ENCODE data around the gene SLFNL1. TPM values are rescaled to one million over a fixed set of nuclear protein-coding genes. Genes with fewer than 3 reads are reported as not detected.

SLFNL1 gene
- total RNA-seq, 1 donor from 2014 or later, result 0.27 TPM

DNA sequence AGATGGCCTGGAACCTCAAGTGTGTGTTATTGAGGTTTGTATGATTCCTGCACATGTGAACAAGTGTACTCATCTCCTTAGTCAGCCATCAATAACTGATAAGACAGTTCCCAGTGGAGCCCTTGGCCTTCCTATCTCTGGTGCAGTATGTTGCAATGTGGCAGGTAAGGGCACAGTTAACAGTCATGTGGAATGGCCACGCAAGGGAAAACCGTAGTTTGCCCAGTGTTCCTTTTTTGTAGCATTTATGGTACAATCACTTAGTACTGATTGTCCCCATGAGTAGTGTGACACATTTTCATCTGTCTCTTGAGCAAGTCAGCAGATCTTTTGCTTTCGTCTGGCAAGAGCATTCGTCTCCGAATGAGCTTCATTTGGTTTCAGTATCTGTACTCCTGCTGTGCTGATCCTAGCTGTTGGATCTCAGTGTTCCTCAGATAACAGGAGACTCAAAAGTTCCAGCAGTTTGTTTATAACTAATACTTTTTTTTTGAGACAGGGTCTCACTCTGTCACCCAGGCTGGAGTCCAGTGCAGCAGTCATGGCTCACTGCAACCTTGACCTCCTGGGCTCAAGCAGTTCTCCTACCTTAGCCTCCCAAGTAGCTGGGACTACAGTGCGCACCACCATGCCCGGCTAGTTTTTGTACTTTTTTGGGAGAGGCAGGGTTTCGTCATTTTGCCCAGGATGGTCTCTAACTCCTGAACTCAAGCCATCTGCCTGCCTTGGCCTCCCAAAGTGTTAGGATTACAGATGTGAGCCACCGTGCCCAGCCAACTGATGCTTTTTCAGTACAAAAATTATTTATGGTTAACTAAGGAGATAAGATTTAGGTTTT lies 33.9 kb downstream of the SLFNL1 start:
- DNase-seq (ENCODE audit: low read depth), result no peak

DNA sequence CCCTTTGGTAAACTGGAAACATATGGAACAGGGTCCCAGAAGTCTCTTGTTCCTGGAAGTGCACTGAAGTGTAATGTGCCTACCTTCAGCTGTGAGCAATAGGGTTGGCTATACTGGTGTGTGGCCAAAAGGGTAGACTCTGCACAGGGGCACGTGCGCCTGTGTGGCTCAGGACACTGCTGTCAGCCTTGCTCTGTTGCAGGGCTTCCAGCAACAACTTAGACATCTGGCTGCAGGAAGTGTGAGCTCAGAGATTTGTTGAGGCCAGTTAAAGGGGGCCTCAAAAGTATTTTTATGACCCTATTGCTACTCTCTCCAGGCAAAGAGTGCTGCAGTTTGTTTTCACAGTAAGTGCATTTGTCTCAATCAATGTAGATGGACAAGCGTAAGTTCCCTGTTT lies 34.6 kb downstream of the SLFNL1 start:
- no peak for DNase-seq (ENCODE audit: low read depth)

DNA sequence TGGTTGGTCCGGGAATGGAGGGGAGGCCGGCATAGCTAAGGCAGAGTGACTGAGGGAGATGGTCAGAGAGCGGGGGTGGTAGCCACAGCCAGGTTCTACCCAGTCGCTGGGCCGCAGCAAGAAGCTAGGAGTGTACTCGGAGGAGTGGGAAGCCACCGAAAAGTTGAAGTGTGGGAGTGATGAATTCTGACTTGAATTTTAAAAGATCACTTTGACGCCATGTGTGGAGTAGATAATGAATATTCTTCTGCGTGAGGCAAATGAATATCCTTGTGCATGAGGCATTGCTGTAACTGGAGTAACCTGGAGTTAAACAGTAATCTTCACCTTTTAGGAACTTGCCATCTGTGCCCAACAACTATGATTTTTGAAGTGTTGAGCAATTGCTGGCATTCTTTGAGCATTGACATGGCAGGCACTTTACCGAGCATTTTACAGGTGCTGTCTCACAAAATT lies 35.2 kb downstream of the SLFNL1 start:
- no peak for DNase-seq (ENCODE audit: low read depth)

DNA sequence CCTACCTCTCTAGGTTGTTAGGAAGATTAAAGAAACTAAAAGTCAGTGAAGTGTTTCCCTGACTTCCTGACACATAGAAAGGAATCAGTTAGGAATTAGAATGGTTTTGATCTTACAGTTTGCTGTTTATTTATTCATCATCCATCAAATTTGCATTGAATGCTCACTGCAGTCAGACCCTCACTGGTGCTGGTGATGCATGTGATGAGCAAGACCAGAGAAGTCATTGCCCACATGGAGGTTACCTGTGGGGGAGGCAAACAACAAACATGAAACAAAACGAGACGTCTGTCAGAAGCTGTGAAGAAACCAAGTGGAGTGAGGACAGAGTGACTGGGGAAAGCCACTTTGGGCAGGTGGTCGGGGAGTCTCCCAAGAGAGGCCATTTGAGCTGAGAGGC lies 35.6 kb downstream of the SLFNL1 start:
- DNase-seq (ENCODE audit: low read depth), result no peak

DNA sequence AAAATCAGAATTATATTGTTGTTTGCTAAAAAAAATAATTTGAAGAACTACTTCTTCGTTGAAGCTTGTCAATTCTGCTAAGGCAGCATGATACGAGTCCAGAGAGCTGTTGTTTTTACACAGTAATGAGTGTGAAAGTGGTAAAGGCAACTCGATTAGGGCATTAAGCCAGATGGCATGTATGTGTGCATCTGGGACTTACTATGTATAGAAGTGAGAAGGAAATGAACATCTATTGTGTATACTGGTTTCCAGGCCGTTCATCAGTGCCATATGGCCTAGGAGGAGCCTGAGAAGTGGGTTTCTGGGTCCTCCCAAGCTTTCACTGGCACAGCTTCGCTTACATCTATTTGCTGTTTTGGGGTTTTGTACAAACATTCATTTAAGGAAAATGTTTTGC lies 36.4 kb downstream of the SLFNL1 start:
- no peak for DNase-seq (ENCODE audit: low read depth)

DNA sequence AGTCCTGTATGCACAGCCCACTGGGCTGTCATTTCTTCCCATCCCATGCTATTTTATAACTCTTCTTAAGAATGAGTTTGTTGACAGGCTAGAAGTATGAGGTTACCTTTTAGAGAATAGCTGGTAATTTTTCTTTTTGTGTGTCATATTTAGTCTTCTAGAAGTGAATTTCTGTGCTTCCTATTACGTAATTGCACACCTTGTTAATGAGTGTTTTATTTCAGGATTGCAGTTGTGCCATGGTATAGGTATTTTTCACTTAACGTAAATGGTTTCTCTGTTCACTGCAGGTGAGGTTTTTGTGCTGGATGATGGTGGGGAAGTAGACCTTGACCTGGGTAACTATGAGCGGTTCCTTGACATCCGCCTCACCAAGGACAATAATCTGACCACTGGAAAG lies 37.0 kb downstream of the SLFNL1 start:
- DNase-seq (ENCODE audit: low read depth), result no peak

DNA sequence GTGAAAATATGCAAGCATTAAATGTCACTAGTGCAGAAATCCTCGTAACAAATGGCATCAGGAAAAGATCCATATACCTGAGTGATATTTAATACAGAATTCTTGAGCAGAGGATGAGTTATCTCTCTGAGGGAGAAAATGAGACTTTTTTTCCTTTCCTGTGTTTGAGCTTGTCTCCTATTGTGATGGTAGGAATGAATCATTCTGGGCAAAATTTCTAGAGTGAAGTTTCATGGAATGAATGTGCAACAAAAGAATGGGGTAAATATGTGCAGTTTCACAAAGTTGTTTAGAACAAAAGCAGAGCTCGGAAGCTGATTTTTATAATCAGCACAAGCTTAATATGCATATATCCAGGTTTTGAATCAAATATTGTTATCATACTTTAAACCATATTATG lies 37.5 kb downstream of the SLFNL1 start:
- DNase-seq (ENCODE audit: low read depth), result no peak

DNA sequence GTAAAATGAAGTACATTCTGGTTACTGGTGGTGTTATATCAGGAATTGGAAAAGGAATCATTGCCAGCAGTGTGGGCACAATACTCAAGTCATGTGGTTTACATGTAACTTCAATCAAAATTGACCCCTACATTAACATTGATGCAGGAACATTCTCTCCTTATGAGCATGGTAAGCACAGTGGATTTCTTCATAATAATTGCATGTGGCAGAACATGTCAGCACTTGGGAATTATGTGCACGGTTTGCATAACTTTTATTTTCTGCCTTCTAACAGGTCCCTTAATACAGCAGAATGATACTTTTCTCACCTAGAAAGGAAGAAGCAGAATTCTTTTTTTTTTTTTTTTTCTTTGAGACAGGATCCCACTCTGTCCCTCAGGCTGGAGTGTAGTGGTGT lies 38.2 kb downstream of the SLFNL1 start:
- DNase-seq (ENCODE audit: low read depth), result no peak

DNA sequence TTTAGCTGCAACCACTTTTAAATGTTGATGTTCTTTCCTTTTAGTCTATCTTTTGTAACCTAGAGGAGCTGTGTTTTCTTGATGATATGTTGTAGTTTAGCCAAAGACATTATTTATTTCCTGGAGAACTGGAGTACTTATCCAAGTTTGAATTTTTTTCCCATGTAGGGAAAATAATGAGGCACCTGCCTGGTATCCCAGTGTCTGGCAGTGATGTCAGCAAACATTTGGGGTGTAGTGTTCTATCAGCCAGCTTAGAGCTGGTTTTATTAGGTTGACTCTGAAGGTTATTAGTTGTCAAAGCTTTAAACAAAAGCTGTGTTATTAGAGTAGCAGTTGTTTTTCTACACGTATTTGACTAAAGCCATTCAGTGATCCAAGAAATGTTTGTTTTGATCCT lies 38.8 kb downstream of the SLFNL1 start:
- DNase-seq (ENCODE audit: low read depth), result no peak

DNA sequence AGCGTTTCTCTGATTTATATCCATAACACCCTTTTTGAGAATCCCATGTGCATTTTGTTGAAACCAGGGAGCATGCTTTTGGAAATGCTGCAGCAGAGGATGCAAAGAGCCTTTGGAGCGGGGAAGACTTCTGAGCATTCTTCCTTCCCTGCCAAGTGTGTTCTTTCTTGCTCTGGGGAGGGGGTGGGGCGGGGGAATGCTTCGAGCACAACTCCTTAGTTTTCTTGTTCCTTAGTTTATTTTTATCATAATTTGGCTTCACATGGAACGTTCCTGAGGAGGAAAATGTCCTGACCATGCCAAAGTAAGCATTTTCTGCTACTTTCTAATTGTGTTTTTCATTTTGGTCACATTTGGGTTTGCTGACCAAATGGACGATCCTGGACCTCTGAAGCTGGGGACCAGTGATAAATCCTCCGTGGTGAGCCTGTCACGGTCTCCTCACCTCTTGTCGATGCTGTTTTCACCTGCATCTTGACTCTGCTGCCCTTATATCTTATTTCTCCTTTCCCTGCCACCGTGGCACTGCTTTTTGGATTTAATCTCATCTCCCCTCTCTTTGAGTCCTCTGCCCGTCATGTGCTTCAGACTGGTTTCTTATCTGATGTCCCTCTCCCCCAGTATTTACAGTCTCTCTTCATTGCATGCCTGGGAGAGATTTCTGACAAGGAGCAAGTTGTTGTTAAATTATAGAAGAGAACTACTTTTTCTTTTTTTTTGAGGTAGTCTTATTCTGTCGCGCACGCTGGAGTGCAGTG lies 39.7 kb downstream of the SLFNL1 start:
- no peak for DNase-seq (ENCODE audit: low read depth)

DNA sequence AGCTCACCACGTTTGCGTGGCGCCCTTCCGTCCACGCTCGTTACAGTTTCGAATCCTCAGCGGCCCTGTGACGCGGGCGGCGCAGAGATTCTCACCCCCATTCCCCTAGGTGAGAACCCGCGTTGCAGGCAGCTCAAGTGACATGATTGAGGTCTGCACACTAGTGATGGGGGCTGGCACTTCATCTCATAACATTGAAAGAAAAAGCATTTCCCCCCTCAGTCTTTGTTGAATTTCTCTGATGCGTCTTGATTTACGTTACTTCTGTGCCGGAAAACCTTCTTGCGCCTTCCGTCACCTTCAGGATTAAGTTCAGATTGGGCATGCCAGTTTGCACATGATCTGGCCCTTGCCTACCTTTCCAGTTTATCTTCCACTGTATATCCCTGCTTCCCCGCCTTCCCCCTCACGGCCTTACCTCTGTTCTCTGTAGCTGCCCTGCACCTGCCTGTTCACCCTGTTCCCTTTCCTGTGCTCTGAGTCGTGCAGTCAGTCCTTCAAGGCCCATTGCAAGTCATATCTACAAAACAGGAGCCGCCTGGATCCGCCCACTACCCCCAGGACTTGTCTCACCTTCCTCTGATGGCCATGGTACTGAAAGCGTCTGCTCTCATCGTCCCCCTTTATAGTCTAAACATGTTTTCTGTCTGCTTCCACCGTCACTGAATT lies 40.9 kb downstream of the SLFNL1 start:
- peak; percentile 25 for DNase-seq (ENCODE audit: low read depth)

DNA sequence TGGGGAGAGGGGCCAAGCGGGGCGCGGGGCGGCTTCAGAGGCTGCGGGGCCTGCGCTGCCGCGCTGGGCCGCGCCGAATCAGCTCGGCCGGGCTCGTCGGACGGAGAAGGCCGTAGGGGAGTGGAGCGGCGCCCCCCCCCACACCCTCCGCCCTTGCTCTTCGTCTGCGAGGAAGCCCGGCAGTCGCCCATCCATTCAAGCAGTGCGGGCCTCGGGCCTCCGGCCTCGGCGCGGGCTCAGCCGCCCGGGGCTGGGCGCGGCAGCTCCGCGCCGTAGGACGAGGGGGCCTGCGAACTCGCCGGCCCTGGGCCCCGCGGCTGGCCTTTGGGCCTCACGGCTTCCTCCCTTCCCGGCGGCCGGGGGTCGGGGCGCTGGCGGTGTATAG lies 41.5 kb downstream of the SLFNL1 start:
- DNase-seq (ENCODE audit: low read depth), result no peak

DNA sequence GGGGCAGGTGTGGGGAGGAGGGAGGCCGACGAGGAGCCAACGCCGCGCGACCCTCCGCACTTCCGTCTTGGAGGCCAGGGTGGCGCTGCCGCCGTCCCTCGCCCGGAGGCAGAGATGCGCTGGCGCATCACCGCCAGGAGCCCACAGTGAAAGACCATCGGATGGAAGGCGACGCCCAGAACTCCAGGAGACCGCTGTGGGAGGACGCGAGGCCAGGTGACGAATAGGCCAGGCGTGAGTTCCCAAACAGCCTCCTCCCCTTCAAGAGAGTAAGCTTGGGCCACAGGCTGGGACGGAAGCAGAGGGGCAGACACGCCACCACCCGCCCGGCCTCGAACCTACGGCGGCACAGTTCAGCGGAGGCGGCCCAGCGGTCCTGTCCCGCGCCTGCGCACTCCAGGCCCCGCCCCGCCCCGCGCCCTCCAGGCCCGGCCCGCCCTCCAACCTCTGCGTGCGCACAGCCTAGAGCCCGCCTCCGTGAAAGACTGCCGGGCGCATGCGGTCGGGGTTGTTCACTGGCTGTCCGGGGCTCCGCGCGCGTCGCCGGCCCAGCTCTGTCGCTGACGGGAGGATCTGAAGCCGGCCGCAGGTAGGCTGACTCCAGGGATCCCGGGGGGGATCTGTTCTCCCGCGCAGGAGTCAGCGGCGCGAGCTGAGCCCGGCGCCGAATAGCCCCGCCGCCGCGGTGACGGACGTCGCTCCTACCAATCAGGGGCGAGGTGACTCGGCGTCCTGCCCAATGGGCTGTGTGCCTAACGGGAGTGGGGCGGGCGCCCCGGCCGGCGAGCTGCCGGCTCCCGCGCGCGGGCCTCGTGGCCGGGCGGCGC lies 42.1 kb downstream of the SLFNL1 start, which contains the start of gene CTPS1:
Gene CTPS1 (plus strand): TSS at position 456 of the 827 bp plus-strand sequence. CDS start 3,595 bp downstream, outside the sequence.
- peak; percentile 93 for DNase-seq (ENCODE audit: low read depth)

DNA sequence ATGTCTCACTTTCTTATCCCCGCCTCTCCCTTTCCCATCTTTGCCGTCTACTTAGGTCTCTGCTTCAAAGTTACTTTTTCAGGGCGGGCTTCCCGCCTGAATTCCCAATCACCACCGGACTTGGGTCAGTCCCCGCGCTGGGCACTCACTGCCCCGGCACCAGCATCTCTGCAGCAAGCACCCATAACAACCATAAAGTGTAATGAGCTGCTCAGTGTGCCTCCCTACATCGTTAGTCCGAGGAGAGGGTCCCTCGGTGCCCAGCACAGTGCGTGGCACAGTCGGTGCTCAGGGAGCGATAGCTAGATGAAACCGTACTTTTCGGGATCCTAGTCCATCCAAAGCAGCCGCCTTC lies 42.7 kb downstream of the SLFNL1 start:
- DNase-seq (ENCODE audit: low read depth), result no peak

DNA sequence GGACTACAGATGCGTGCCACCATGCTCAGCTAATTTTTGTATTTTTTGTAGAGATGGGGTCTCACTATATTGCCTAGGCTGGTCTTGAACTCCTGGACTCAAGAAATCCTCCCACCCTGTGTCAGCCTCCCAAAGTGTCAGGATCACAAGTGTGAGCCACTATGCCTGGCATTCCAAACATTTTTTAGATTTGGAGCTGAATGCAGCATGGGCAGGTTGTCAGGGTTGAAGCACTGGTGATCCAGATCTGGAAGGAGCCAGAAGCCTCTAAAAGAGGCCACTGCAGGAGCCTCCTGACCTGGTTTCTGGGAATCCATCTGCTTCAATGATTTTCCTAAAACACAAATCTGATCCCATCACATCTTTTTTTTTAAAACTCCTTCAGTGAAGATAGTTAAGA lies 43.8 kb downstream of the SLFNL1 start:
- DNase-seq (ENCODE audit: low read depth), result no peak

DNA sequence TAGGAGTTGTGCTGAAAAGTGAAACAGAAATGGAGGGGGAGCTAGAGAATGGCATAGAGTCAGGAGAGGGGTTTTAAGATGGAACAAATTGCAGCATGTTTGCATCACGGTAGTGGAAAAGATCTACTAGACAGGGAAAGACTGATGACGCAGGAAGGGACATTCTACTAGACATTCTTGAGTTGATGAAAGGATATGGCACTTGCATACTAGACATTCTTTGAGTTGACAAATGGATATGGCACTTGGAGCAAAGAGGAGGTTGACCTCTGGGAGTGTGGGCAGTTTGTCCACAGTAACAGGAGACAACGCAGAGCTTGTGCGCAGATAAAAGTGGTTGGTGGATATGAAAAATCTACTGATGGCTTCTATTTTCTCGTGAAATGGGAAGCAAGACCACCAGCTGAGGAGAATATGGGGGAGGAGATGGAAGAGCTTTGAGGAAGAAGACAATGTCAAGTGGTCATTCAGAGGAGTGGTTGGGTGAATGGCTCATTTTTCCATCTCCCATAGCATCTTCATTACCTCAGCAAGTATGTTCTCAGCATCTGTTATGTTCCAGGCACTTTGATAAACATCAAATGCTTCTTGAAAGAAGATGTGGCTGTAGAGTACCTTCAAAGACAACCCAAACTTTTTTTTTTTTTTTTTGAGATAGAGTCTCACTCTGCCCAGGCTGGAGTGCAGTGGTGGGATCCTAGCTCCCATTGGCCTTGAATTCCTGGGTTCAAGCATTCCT lies 44.4 kb downstream of the SLFNL1 start:
- DNase-seq (ENCODE audit: low read depth), result peak; percentile 13

DNA sequence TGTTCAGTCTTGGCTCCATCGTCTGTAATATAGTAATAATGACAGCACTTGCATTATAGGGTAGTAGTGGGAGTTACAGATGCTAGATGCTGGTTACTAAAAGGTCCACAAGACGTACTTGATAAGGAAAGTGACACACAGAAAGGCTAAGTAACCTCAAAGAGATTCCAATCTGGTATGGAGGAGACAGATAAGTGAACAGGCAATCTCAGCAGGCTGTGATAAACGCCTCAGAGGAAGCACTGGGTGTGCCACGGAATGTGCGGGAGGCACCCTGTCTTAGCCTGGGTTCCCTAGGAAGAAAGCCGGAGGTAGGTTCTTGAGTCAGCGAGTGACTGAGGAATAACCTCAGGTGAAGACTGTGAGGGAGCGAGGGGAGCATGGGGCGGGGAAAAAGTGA lies 46.6 kb downstream of the SLFNL1 start:
- DNase-seq (ENCODE audit: low read depth), result no peak

DNA sequence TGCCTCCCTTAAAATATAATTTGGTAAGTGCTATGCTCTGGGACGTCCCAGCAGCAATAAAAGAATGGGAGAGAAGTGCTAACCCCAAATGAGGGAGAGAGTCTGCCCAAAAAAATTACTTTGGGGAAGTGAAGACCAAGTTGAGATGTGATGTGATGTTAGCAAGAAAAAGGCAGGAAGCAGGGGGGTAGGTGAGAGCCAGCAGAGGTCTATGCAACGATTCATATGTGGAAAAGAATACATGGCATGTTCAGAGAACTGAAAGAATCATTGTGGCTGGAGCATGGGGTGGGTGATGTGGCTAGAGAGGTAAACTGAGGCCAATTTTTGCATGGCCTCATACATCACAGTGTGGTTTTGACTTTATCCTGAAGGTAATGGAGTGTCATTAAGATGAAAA lies 47.6 kb downstream of the SLFNL1 start:
- DNase-seq (ENCODE audit: low read depth), result no peak

DNA sequence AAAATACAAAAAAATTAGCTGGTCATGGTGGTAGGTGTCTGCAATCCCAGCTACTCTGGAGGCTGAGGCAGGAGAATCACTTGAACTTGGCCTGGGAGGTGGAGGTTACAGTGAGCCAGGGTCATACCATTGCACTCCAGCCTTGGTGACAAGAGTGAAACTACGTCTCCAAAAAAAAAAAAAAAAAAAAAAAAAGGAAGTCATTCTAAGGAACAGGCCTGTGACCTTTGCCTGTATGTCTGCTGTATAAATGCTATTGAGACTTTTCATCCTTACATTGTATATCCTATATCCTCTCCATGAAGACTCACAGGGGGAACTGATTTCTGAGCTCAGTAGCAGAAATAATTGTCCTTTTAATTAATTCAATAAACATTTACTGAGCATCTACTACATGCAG lies 49.6 kb downstream of the SLFNL1 start:
- no peak for DNase-seq (ENCODE audit: low read depth)

DNA sequence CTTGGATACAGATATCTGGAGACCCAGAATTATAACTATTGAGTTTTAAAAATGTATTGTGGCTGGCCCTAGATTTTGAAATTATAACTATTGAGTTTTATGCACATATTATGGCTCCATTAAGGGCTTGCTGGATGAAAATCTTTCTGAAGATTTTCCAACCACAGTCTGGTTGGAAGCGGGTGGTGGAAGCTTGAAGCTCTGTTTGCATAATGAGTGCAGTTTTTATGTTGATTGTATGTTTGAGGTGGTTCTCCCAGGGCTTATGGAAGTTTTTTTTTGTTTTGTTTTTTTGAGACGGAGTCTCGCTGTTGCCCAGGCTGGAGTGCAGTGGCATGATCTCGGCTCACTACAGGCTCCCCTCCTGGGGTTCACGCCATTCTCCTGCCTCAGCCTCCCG lies 52.1 kb downstream of the SLFNL1 start:
- no peak for DNase-seq (ENCODE audit: low read depth)

Measured in myocyte (in vitro differentiated cells).